GM06990 (cell line): ENCODE measurements around the gene PHLDA2.
A peak's percentile ranks its signal among the peaks of the same experiment; 100 is the strongest.

Source experiments
- DNase-seq: peaks from one replicate; pipeline ENCODE4 v3.0.0-alpha.2; 2011; ENCODE audit not compliant: insufficient read length; ENCODE audit errors: extremely low read depth
- H3K27me3 ChIP-seq: replicated peaks from 2 replicates; pipeline ENCODE4 v1.6.0; 2011; ENCODE audit warnings: low read length; ENCODE audit not compliant: control insufficient read depth, insufficient read depth
- H3K36me3 ChIP-seq: 2 replicates; pipeline ENCODE4 v1.5.1; 2011; ENCODE audit warnings: low read length; ENCODE audit not compliant: control insufficient read depth, insufficient read depth
- H3K4me3 ChIP-seq: replicated peaks from 2 replicates; pipeline ENCODE4 v1.5.1; 2011; ENCODE audit warnings: low read depth, mild to moderate bottlenecking, control low read depth, low read length
- CTCF ChIP-seq: IDR thresholded peaks from 2 replicates; pipeline ENCODE4 v1.5.1; 2011; ENCODE audit warnings: low read length, control low read depth, mild to moderate bottlenecking, inconsistent platforms; ENCODE audit not compliant: insufficient read depth, poor library complexity, severe bottlenecking

PHLDA2 gene

DNA sequence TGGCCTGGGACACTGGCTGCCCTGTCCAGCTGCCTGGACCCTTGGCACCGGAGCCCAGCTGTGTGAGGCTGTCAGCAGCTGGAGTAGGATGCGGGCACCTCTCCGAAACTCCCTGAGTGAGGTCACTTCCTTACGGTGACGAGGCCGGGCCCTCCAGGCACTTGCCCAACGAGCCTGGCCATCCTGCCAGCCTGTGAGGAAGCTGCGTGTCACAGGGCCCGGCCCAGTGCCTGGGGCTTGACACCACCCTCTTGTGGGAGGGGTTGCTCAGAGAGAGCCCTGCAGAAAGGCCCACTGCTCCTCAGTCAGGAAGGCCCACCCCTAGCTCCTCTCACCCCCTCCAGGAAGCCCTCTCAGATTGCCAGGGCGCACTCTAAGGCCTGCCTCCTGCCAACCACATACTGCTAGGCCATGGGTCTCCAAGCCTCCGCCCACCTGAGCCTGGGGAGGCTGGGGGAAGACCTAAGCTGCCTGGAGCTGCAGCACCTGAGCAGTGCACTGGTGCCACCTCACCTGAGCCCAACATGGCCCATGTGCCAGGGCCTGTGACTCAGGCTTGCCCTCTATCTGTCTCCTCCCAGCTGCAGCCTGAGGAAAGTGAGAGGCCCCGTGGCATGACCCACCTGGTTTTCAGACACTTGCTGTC lies 4.3 kb upstream of the PHLDA2 start:
- H3K36me3 ChIP-seq = no peaks in the 10 kb centered on the region
- H3K27me3 ChIP-seq = no peaks in the 10 kb centered on the region; the same call in 1 of the 2 replicates
- DNase-seq = peak; percentile 49
- no peak overlapping the region for H3K4me3 ChIP-seq
- no peak for TF ChIP-seq CTCF

GRCh38 chr11:2932850-2933251 lies 3.6 kb upstream of the PHLDA2 start:
- Histone ChIP-seq H3K4me3 (no peak overlapping the region), H3K27me3 (no peaks in the 10 kb centered on the region; the same call in 1 of the 2 replicates), H3K36me3 (no peaks in the 10 kb centered on the region)
- no peak for DNase-seq
- no peak for TF ChIP-seq CTCF

DNA sequence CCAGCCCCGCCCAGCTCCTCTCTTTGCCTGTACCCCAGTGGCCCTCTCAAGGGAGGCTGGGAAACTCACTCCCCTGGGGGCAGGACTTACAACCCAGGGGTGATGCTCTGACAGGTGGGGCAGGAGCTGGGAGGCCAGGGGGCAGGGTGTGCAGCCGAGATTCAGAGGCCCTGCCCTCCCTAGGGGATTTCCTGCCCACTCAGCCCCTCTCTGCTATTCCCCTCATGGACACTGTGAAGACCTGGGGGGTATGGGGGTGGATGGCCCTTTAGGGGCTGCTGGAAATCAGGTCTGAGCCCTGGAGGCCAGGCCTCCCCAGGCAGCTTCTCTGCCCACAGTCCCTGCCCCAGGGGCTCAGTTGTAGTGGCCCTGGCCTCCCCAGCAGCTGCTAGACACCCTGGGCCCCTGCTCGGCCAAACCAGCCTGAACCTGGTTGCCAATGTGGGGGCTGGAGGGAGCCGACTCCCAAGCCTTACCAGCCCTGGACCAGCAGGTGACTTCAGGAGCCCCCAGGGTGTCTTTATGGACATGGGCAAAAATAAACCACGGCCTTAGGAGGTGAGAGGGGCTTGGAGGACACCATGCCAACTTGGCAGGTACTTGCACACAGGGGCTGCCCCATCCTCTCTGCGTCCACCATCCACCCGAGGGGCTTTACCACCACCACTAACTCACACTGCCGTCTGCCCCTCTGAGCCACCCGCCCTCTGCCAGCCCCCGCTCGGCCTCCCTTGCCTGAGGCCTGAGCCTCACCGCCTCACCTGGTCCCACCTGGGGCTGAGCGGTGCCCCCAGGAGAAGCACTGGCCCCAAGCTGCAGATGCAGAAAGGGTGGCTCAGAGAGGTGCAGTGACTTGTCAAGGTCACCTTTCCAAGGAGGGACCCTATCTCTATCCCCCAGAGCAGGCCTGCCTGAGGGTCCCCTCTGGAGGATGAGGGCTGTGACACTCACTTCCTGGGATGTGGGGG lies 2.8 kb upstream of the PHLDA2 start:
- DNase-seq = peak; percentile 1
- TF ChIP-seq CTCF = no peak
- no peaks in the 10 kb centered on the region for H3K36me3 ChIP-seq
- H3K27me3 ChIP-seq = no peaks in the 10 kb centered on the region; the same call in 1 of the 2 replicates
- no peak overlapping the region for H3K4me3 ChIP-seq

- TF ChIP-seq CTCF = no peak
- H3K4me3 ChIP-seq = no peak overlapping the region
- H3K27me3 ChIP-seq = no peaks in the 10 kb centered on the region; the same call in 1 of the 2 replicates
- no peaks in the 10 kb centered on the region for H3K36me3 ChIP-seq
- DNase-seq = no peak
Measured at GRCh38 chr11:2931420-2931746, 2.2 kb upstream of the PHLDA2 start.

DNA sequence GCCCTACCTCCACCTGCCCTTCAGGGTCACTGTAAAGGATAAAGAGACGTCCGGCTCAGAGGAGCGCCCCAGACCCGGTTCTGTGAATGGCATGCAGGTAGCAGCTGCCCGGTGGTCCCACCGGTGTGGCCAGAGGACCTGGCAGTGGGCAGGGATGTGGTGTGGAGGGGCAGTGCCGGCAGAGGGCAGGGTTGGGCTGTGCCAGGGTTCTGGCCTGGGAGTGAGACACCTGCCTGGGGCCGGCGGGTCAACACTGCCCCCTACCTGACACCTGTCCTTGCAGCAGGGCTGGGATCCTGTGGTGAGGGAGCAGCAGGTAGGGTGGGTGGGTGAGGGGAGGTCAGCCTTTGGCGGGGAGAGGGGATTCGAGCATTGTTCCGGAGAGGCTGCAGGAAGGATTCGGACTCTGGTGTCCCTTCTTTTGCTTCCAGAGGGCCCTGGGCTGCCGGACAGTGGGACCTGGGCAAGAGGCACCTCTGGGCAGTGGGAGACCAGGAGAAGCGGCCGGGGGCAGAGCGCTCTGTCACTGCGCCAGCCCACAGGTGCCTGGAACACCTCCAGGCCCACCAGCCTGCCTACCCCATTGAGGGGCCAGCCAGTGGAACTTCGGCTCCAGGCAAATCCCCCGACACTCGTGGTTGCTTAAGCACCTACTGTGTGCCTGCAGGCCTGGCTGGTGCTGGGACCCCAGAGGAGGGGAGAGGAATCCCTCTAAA lies 1.6 kb upstream of the PHLDA2 start:
- Histone ChIP-seq H3K4me3 (peak overlapping the region; percentile 62), H3K27me3 (no peaks in the 10 kb centered on the region; the same call in 1 of the 2 replicates), H3K36me3 (no peaks in the 10 kb centered on the region)
- peak; percentile 86 for TF ChIP-seq CTCF
- DNase-seq = peak; percentile 65
